Sigmoid colon (tissue), 7 donors: ENCODE results near the gene ZNF141. TPM values are rescaled to one million over a fixed set of nuclear protein-coding genes. Genes with fewer than 3 reads are reported as not detected.

Experiments used
- DNase-seq: peaks from one replicate; pipeline ENCODE4 v3.0.0-alpha.2; 2019
- H3K27ac ChIP-seq, 4 donors: fragments of 200-600 bp; sonication (generic); one replicate each; pipeline ENCODE4 v1.5.1; 2016 to 2019; ENCODE audit warnings: mild to moderate bottlenecking in 1 of 4
- H3K27me3 ChIP-seq, 3 donors: fragments of 200-600 bp; sonication (generic); one replicate each; pipeline ENCODE4 v1.5.1; 2019; ENCODE audit warnings: mild to moderate bottlenecking in 1 of 3
- H3K36me3 ChIP-seq, 4 donors: fragments of 200-600 bp; sonication (generic); one replicate each; pipeline ENCODE4 v1.5.1; 2016 to 2019
- H3K4me1 ChIP-seq, 4 donors: fragments of 200-600 bp; sonication (generic); one replicate each; pipeline ENCODE4 v1.5.1; 2017 to 2019
- H3K4me3 ChIP-seq, 4 donors: fragments of 200-600 bp; sonication (generic); one replicate each; pipeline ENCODE4 v1.5.1; 2017 to 2019; ENCODE audit warnings: mild to moderate bottlenecking in 2 of 4, moderate library complexity in 1 of 4
- H3K9me3 ChIP-seq, 4 donors: fragments of 200-600 bp in 3 of 4; sonication (generic) in 3 of 4; one replicate each; pipeline versions ENCODE4 v1.5.1 to v1.6.1; 2013 to 2019
- CTCF ChIP-seq, 4 experiments: fragments of 450-650 bp in 3 of 4; fragments of 200-600 bp in 1 of 4; IDR thresholded peaks; one replicate each; pipeline ENCODE4 v1.5.1; 2016 to 2019; ENCODE audit warnings: antibody characterized with exemption in 4 of 4, mild to moderate bottlenecking in 3 of 4, moderate library complexity in 2 of 4
- EP300 ChIP-seq, 4 donors: sonication (generic); formaldehyde crosslinking; IDR thresholded peaks; one replicate each; pipeline ENCODE4 v1.6.1; 2017; ENCODE audit warnings: antibody characterized with exemption in 4 of 4
- POLR2A ChIP-seq, 2 donors: fragments of 450-650 bp; IDR thresholded peaks; one replicate each; pipeline ENCODE4 v1.6.1; 2016; ENCODE audit warnings: antibody characterized with exemption in 2 of 2, mild to moderate bottlenecking in 2 of 2, moderate library complexity in 2 of 2
- POLR2AphosphoS5 ChIP-seq, 4 donors: sonication (generic); formaldehyde crosslinking; IDR thresholded peaks; one replicate each; pipeline ENCODE4 v1.6.1; 2017; ENCODE audit warnings: antibody characterized with exemption in 4 of 4
- whole genome bisulfite sequencing, 2 donors: extraction: QIAGEN DNeasy Blood & Tissue Kit; methylation state at CpG; one replicate each; pipeline ENCODE4 v1.1.7; 2013; 5-methylcytosine and 5-hydroxymethylcytosine counted together
- intact Hi-C: fragments of 100-400 bp; cut with DNase I; formaldehyde crosslinking; loops from one replicate; pipeline ENCODE4 v1.15.1; 2023
- polyA plus RNA-seq, 3 donors: library from polyadenylated mRNA; stranded (reverse); fragments of 200-250 nt; gene quantifications; one replicate each; pipeline ENCODE4 v1.2.3, GENCODE V29; 2013
- total RNA-seq, 4 donors: library from RNA; depleted of rRNA; stranded (reverse); fragments of >200 nt; gene quantifications; one replicate each; pipeline ENCODE4 v1.1.0, GENCODE V29; 2016
- donor health status: healthy with polysubstance abuse.
- donor health status: Bipolar disorder and iron deficiency.
- donor health status: healthy.

ZNF141 gene
- total and polyA plus RNA-seq, 7 donors: 2.4 to 24.4 (median 17.4) TPM

DNA sequence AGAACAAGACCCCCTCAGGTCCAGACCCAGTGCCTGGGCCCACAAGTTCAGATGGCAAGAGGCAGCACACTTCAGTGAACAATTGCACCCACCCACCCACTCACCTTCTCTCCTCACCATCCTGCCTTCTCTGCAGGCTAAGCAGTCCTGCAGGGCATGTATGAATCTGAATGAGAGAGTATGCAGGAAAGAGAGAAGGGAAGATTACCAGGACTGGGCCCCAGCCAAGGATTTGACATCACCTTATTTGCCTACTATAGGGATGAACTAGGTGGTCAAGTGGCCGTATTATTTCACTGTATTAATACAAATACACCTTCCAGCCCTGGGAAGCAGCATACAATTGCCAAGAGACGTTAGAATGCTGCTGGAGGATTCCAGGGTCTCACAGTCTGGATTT, 2.1 kb upstream of the ZNF141 start:
- H3K9me3 ChIP-seq: peaks cover 0 to 4% (median 0%) of the 10 kb centered on the region in 4 donors
- no peak overlapping the region for H3K4me3 ChIP-seq
- peak overlapping the region; percentile 88 to 99 (median 98) for H3K27ac ChIP-seq
- no peak for DNase-seq
- TF ChIP-seq POLR2A (IDR thresholded peaks at IDR 0.05): no peak
- TF ChIP-seq EP300 (IDR thresholded peaks at IDR 0.05): no peak
- no peak for TF ChIP-seq CTCF (IDR thresholded peaks at IDR 0.05)
- no peak for TF ChIP-seq POLR2AphosphoS5 (IDR thresholded peaks at IDR 0.05)
- no peaks in the 10 kb centered on the region for H3K27me3 ChIP-seq
- H3K36me3 ChIP-seq: no peaks in the 10 kb centered on the region
- peaks cover 0 to 28% (median 18%) of the 10 kb centered on the region in 4 donors for H3K4me1 ChIP-seq
- 85 to 89% methylated on average over 2 of the region's 2 CpGs for WGBS, 2 donors
- intact Hi-C loops: loop anchor here (5.0 kb wide), 5 partner anchors 93 to 337 kb away; partner anchors contain the start of genes ATP5ME, MYL5, PIGG and ZNF718

DNA sequence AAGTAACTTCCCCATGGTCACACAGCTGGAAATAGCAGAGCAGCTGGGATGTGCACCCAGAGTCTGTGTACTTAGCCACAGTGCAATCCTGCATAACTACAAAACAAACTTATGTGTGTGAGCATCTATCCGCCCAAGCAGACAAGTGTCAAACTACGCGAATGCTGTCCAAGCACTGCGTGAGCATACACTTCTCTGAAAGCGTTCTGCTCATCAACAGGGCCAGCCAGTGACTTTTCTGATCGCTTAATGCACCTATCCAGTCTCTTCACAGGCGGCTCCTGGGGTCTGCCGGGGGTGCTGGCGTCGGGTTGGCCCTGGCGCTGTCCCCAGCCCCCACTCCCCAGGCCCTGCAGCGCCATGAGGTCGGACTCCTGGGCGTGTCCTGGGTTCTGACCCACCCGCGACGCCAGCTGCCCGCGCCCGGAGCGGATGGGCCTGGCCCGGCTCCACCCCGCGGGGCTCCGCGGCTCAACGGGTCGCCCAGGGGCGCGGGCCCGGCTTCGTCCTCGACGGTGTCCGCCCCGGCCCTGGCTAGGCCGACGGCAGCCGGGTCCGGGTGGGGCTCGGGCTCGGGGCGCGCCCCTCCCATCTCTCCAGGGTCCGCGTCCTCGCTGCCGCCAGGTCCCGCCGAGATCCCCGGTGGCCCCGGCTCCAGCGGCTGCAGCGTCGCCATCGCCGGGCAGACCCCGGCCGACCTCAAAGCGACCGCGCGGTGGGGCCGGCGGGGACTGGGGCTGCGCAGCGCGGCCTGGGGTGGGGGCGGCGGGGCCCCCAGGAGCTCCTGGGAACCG, 1.3 kb upstream of the ZNF141 start:
- Histone ChIP-seq H3K4me1 (peaks cover 0 to 28% (median 18%) of the 10 kb centered on the region in 4 donors), H3K27ac (peak overlapping the region; percentile 88 to 99 (median 98)), H3K27me3 (no peaks in the 10 kb centered on the region), H3K9me3 (peaks cover 0 to 10% (median 0%) of the 10 kb centered on the region in 4 donors), H3K36me3 (no peaks in the 10 kb centered on the region), H3K4me3 (peak overlapping the region; percentile 77 to 97 (median 90))
- WGBS, 2 donors: 8% methylated on average over 71 of the region's 71 CpGs
- intact Hi-C loops: loop anchor here (5.0 kb wide), 5 partner anchors 94 to 336 kb away; partner anchors contain the start of genes ATP5ME, MYL5, PIGG and ZNF718
- peak; percentile 70 for DNase-seq
- TF ChIP-seq EP300 (IDR thresholded peaks at IDR 0.05): no peak
- peak in 1 of 4 donors; percentile 42 for TF ChIP-seq POLR2AphosphoS5 (IDR thresholded peaks at IDR 0.05)
- no peak for TF ChIP-seq POLR2A (IDR thresholded peaks at IDR 0.05)

- no peaks in the 10 kb centered on the region for H3K27me3 ChIP-seq
- H3K27ac ChIP-seq: peak overlapping the region; percentile 88 to 99 (median 98)
- peaks cover 0 to 12% (median 0%) of the 10 kb centered on the region in 4 donors for H3K9me3 ChIP-seq
- DNase-seq: peak; percentile 83
- H3K36me3 ChIP-seq: no peaks in the 10 kb centered on the region
- WGBS, 2 donors: 1% methylated on average over 18 of the region's 18 CpGs
- peaks cover 0 to 28% (median 18%) of the 10 kb centered on the region in 4 donors for H3K4me1 ChIP-seq
- intact Hi-C loops: loop anchor here (5.0 kb wide), 5 partner anchors 95 to 335 kb away; partner anchors contain the start of genes ATP5ME, MYL5, PIGG and ZNF718
- TF ChIP-seq CTCF (IDR thresholded peaks at IDR 0.05) (no peak), EP300 (IDR thresholded peaks at IDR 0.05) (no peak), POLR2A (IDR thresholded peaks at IDR 0.05) (no peak), POLR2AphosphoS5 (IDR thresholded peaks at IDR 0.05) (no peak)
- H3K4me3 ChIP-seq: peak overlapping the region; percentile 77 to 97 (median 90)
Observed at GRCh38 chr4:336893-337142, 796 bp upstream of the ZNF141 start.

- TF ChIP-seq POLR2A (IDR thresholded peaks at IDR 0.05): no peak
- no peak for TF ChIP-seq EP300 (IDR thresholded peaks at IDR 0.05)
- no peak for TF ChIP-seq POLR2AphosphoS5 (IDR thresholded peaks at IDR 0.05)
- no peak for TF ChIP-seq CTCF (IDR thresholded peaks at IDR 0.05)
- intact Hi-C loops: loop anchor here (5.0 kb wide), 5 partner anchors 96 to 334 kb away; partner anchors contain the start of genes ATP5ME, MYL5, PIGG and ZNF718
- Histone ChIP-seq H3K4me3 (peak overlapping the region; percentile 77 to 97 (median 90)), H3K9me3 (peaks cover 0 to 15% (median 0%) of the 10 kb centered on the region in 4 donors), H3K36me3 (no peaks in the 10 kb centered on the region), H3K27me3 (no peaks in the 10 kb centered on the region), H3K4me1 (peaks cover 0 to 28% (median 18%) of the 10 kb centered on the region in 4 donors), H3K27ac (peak overlapping the region; percentile 88 to 99 (median 98))
- 3 to 5% methylated on average over 52 of the region's 52 CpGs for WGBS, 2 donors
- no peak for DNase-seq
Observed at GRCh38 chr4:337932-338758, 531 bp downstream of the ZNF141 start.
